IMR-90 (cell line): ENCODE measurements around the gene HDGFL2. TPM values are rescaled to one million over a fixed set of nuclear protein-coding genes. Genes with fewer than 3 reads are reported as not detected.

Experiments used
- ATAC-seq: fragments of 200-7000 bp; cut with Tn5 transposase; 2 replicates; pipeline ENCODE4 v1.9.1; 2020; ENCODE audit warnings: low read depth, mild to moderate bottlenecking, moderate library complexity
- BruUV-seq: library from RNA; stranded (reverse); fragments of 400-500 nt; replicated peaks from 2 replicates; lab custom pipeline; 2021; lab: Mats Ljungman, UMichigan
- CTCF ChIA-PET: fragments of 300-600 bp; formaldehyde crosslinking; extraction: SDS; loops from one replicate; lab custom pipeline; 2021; ENCODE audit warnings: antibody characterized with exemption; lab: Yijun Ruan, JAX
- POLR2A ChIA-PET: fragments of 300-600 bp; sonication (Branson Sonifier 250); formaldehyde crosslinking; loops from one replicate; lab custom pipeline; 2022; ENCODE audit warnings: antibody characterized with exemption; ENCODE audit not compliant: unreplicated experiment; lab: Charles Lee
- DNase-seq: peaks from one replicate; pipeline ENCODE4 v3.0.0; 2013
- H2AFZ ChIP-seq: replicated peaks from 2 replicates; pipeline ENCODE3; 2013; ENCODE audit warnings: low read length, mild to moderate bottlenecking; ENCODE audit not compliant: poor library complexity
- H2AK5ac ChIP-seq: 2 replicates; pipeline ENCODE4 v1.6.1; 2013; ENCODE audit warnings: low read depth, low read length, inconsistent platforms
- H2AK9ac ChIP-seq: replicated peaks from 2 replicates; pipeline ENCODE3; 2013; ENCODE audit warnings: mild to moderate bottlenecking, low read depth, low read length, moderate library complexity; ENCODE audit not compliant: poor library complexity
- H2BK120ac ChIP-seq: 2 replicates; pipeline ENCODE4 v1.6.1; 2013; ENCODE audit warnings: low read depth, low read length, inconsistent platforms
- H2BK15ac ChIP-seq: 3 replicates; pipeline ENCODE4 v1.6.1; 2013; ENCODE audit warnings: low read depth, low read length, inconsistent platforms
- H2BK20ac ChIP-seq: 2 replicates; pipeline ENCODE4 v1.6.1; 2013; ENCODE audit warnings: low read depth, mild to moderate bottlenecking, inconsistent platforms, low read length, moderate library complexity
- H2BK5ac ChIP-seq: 2 replicates; pipeline ENCODE4 v1.6.1; 2013; ENCODE audit warnings: mild to moderate bottlenecking, low read depth, low read length, inconsistent platforms; ENCODE audit not compliant: poor library complexity, severe bottlenecking
- H3K14ac ChIP-seq: replicated peaks from 2 replicates; pipeline ENCODE4 v1.6.1; 2013; ENCODE audit warnings: low read depth, low read length, inconsistent platforms
- H3K18ac ChIP-seq: 2 replicates; pipeline ENCODE4 v1.6.1; 2013; ENCODE audit warnings: low read depth, low read length, control low read depth
- H3K23ac ChIP-seq: 2 replicates; pipeline ENCODE4 v1.6.1; 2013; ENCODE audit warnings: low read depth, low read length, inconsistent platforms
- H3K27ac ChIP-seq: 2 replicates; pipeline ENCODE4 v1.5.1; 2013; ENCODE audit warnings: mild to moderate bottlenecking, control low read depth, low read length; ENCODE audit not compliant: insufficient read depth
- H3K27me3 ChIP-seq: 2 replicates; pipeline ENCODE4 v1.6.1; 2013; ENCODE audit warnings: low read length; ENCODE audit not compliant: control insufficient read depth, insufficient read depth
- H3K36me3 ChIP-seq: 2 replicates; pipeline ENCODE4 v1.6.1; 2013; ENCODE audit warnings: low read length, mixed read lengths; ENCODE audit not compliant: control insufficient read depth, insufficient read depth
- H3K4ac ChIP-seq: 2 replicates; pipeline ENCODE4 v1.6.1; 2013; ENCODE audit warnings: low read depth, low read length, inconsistent platforms
- H3K4me1 ChIP-seq: 2 replicates; pipeline ENCODE4 v1.6.1; 2013; ENCODE audit warnings: low read length, mixed read lengths; ENCODE audit not compliant: control insufficient read depth, insufficient read depth
- H3K4me2 ChIP-seq: 2 replicates; pipeline ENCODE4 v1.6.1; 2013; ENCODE audit warnings: low read depth, mild to moderate bottlenecking, control low read depth, low read length, moderate library complexity
- H3K4me3 ChIP-seq: 2 replicates; pipeline ENCODE4 v1.5.1; 2013; ENCODE audit warnings: low read depth, mild to moderate bottlenecking, control low read depth, low read length, moderate library complexity; ENCODE audit not compliant: insufficient read depth
- H3K56ac ChIP-seq: 2 replicates; pipeline ENCODE4 v1.6.1; 2013; ENCODE audit warnings: low read length, inconsistent platforms; ENCODE audit not compliant: insufficient read depth; ENCODE audit errors: extremely low read depth
- H3K79me1 ChIP-seq, 2 experiments: 2 replicates each; pipeline ENCODE4 v1.6.1; 2013; ENCODE audit warnings: low read length in 2 of 2, inconsistent platforms in 1 of 2, low read depth in 1 of 2
- H3K9ac ChIP-seq: 2 replicates; pipeline ENCODE4 v1.6.1; 2013; ENCODE audit warnings: low read depth, low read length, control low read depth
- H3K9me1 ChIP-seq: 2 replicates; pipeline ENCODE4 v1.6.1; 2013; ENCODE audit warnings: low read length, inconsistent platforms; ENCODE audit not compliant: insufficient read depth
- H3K9me3 ChIP-seq: 2 replicates; pipeline ENCODE4 v1.6.1; 2013; ENCODE audit warnings: low read length; ENCODE audit not compliant: control insufficient read depth, insufficient read depth
- H4K20me1 ChIP-seq: 2 replicates; pipeline ENCODE4 v1.6.1; 2013; ENCODE audit warnings: low read length, inconsistent platforms; ENCODE audit not compliant: insufficient read depth
- H4K5ac ChIP-seq: 2 replicates; pipeline ENCODE4 v1.6.1; 2013; ENCODE audit warnings: mild to moderate bottlenecking, low read depth, low read length, control low read depth
- H4K8ac ChIP-seq, 2 experiments: 2 replicates each; pipeline ENCODE4 v1.6.1; 2013; ENCODE audit warnings: low read depth in 2 of 2, low read length in 2 of 2, control low read depth in 1 of 2, inconsistent platforms in 1 of 2
- H4K91ac ChIP-seq: 2 replicates; pipeline ENCODE4 v1.6.1; 2013; ENCODE audit warnings: low read depth, low read length, inconsistent platforms; ENCODE audit not compliant: insufficient read depth
- BHLHE40 ChIP-seq: fragments of 150-350 bp; IDR thresholded peaks from 2 replicates; pipeline ENCODE4 v1.6.1; 2016; ENCODE audit warnings: mild to moderate bottlenecking, low read depth, low read length
- CEBPB ChIP-seq: IDR thresholded peaks from 2 replicates; pipeline ENCODE4 v1.6.1; 2012; ENCODE audit warnings: low read depth, low read length, improper control_type of control experiment
- ELK1 ChIP-seq: fragments of 150-350 bp; IDR thresholded peaks from 2 replicates; pipeline ENCODE4 v1.6.1; 2016; ENCODE audit warnings: low read depth, mild to moderate bottlenecking, low read length, moderate library complexity, borderline replicate concordance
- FOS ChIP-seq: fragments of 150-350 bp; IDR thresholded peaks from 2 replicates; pipeline ENCODE4 v1.6.1; 2016; ENCODE audit warnings: low read depth, low read length
- POLR2A ChIP-seq: IDR thresholded peaks from 2 replicates; pipeline ENCODE4 v1.6.1; 2012; ENCODE audit warnings: mild to moderate bottlenecking, low read depth, low read length
- RAD21 ChIP-seq: IDR thresholded peaks from 2 replicates; pipeline ENCODE4 v1.6.1; 2012; ENCODE audit warnings: low read length, improper control_type of control experiment
- RCOR1 ChIP-seq: IDR thresholded peaks from 2 replicates; pipeline ENCODE4 v1.6.1; 2012; ENCODE audit warnings: mild to moderate bottlenecking, low read length, improper control_type of control experiment; ENCODE audit not compliant: insufficient replicate concordance
- RFX5 ChIP-seq: IDR thresholded peaks from 2 replicates; pipeline ENCODE4 v1.8.0; 2012; ENCODE audit warnings: low read depth, mild to moderate bottlenecking, low read length, moderate library complexity
- WGBS, 2 experiments: methylation state at CpG; one replicate each; pipeline versions ENCODE4 v1.1.5 to v1.1.7; 2013; ENCODE audit warnings: missing lambda C conversion rate in 2 of 2; ENCODE audit not compliant: insufficient read length in 1 of 2; ENCODE audit errors: extremely low coverage in 2 of 2; 5-methylcytosine and 5-hydroxymethylcytosine counted together
- dilution Hi-C: fragments of 300-500 bp; cut with HindIII; formaldehyde crosslinking; loops from one replicate; pipeline ENCODE4 v1.14.3; 2018; ENCODE audit warnings: low sequenced_read_pairs; ENCODE audit not compliant: unreplicated experiment
- in situ Hi-C: fragments of 300-500 bp; cut with MboI; formaldehyde crosslinking; loops from 3 replicates; pipeline ENCODE4 v1.14.3; 2019; ENCODE audit warnings: low sequenced_read_pairs, inconsistent platforms, mixed read lengths
- intact Hi-C: fragments of 100-400 bp; cut with micrococcal nuclease; formaldehyde crosslinking; loops from 2 replicates; pipeline ENCODE4 v1.10.0; 2022
- polyA plus RNA-seq, 3 experiments: library from polyadenylated mRNA; depleted of rRNA; stranded (reverse); fragments of >200 nt; gene quantifications; 2 replicates each; pipeline ENCODE4 v1.2.3, GENCODE V29; 2012; ENCODE audit warnings: low replicate concordance in 1 of 3
- total RNA-seq: library from RNA; depleted of rRNA; stranded (reverse); fragments of >200 nt; gene quantifications from 2 replicates; pipeline ENCODE4 v1.2.3, GENCODE V29; 2012
- TF ChIP-seq, protein P1 (sequence below): fragments of 150-350 bp; IDR thresholded peaks from 2 replicates; pipeline ENCODE4 v1.6.1; 2017; ENCODE audit warnings: mild to moderate bottlenecking, antibody characterized with exemption, low read length, low read depth

HDGFL2 gene
- total and polyA plus RNA-seq, 2 of the 4 experiments (the other 2 are of a cell fraction): 35.8 to 48.5 TPM

DNA sequence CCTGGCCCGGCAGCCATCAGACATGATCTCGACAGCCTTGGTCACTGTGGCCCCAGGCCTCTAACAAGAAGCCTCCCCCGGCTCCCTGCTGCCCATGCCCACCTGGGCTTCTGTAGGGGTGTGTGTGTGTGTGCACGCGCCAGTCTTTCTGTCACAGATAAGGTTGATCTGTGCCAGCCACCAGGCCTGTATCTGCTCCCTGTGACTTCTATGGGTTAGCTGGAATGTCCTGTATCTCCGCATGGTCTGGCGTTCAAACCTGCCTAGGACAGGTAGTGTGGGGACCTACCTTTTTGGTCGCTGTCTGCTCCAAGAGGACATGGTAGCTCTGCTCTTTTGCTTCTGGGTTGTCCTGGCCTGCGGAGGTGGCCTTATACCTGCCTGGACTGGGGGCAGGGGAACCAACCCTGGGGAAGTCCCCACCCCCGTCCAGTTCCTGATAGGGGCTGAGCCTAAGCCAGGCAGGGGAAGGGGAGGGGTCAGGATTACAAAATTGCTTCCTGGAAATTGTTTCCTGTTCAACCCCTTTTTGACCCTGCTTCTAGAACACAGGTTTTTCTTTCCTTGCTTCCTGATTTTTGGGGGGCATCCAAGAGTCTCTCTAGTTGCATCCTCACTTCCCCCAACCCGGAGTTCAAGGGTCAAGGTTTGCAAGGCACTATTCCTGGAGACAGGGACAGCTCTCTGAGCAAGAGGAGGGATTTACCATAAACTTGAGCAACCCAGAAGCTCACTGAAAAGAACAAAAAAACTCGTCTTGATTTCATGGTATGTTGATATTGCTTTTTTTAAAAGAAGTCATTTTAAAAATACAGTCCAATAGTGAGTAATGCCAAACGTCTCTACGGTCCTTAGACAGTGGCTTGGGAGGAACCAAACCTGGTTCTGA lies 67.8 kb downstream of the HDGFL2 start, which contains the start of gene LRG1:
LRG1 (minus strand) TSS at position 344 of the 889 bp plus-strand sequence; CDS start at position 321, 23 bp downstream.
- dilution Hi-C loops: no loop called here
- Histone ChIP-seq H3K9me3 (peaks cover 6% of the 10 kb centered on the region), H3K79me1 (no peaks in the 10 kb centered on the region), H3K18ac (no peak within 1 kb of the TSS), H3K4me2 (no peak within 1 kb of the TSS), H2AK5ac (no peak within 1 kb of the TSS), H3K4ac (no peak within 1 kb of the TSS), H3K4me3 (no peak within 1 kb of the TSS), H4K8ac (no peak within 1 kb of the TSS), H2AFZ (no peak within 1 kb of the TSS), H2BK15ac (no peak within 1 kb of the TSS), H3K27ac (no peak within 1 kb of the TSS), H2BK5ac (no peak within 1 kb of the TSS), H3K4me1 (no peaks in the 10 kb centered on the region; the same call in 1 of the 2 replicates), H2BK20ac (no peak within 1 kb of the TSS), H3K27me3 (peaks cover 28% of the 10 kb centered on the region), H4K20me1 (no peaks in the 10 kb centered on the region), H3K14ac (no peak within 1 kb of the TSS), H3K23ac (no peak within 1 kb of the TSS), H4K91ac (no peak within 1 kb of the TSS), H2BK120ac (no peak within 1 kb of the TSS), H2AK9ac (no peak within 1 kb of the TSS), H3K56ac (no peak within 1 kb of the TSS), H3K9me1 (no peaks in the 10 kb centered on the region), H4K5ac (no peak within 1 kb of the TSS), H3K9ac (no peak within 1 kb of the TSS), H3K36me3 (no peaks in the 10 kb centered on the region)
- no peak for DNase-seq
- no peak for TF ChIP-seq CEBPB
- TF ChIP-seq BHLHE40: no peak
- TF ChIP-seq, protein P1, sequence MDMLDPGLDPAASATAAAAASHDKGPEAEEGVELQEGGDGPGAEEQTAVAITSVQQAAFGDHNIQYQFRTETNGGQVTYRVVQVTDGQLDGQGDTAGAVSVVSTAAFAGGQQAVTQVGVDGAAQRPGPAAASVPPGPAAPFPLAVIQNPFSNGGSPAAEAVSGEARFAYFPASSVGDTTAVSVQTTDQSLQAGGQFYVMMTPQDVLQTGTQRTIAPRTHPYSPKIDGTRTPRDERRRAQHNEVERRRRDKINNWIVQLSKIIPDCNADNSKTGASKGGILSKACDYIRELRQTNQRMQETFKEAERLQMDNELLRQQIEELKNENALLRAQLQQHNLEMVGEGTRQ: no peak
- no peak for TF ChIP-seq RCOR1
- no peak for TF ChIP-seq POLR2A
- TF ChIP-seq ELK1: no peak
- TF ChIP-seq RFX5: no peak
- TF ChIP-seq RAD21: no peak
- no peak for TF ChIP-seq FOS
- in situ Hi-C loops: no loop called here
- no TSS peak for BruUV-seq
- intact Hi-C loops: no loop called here
- no peak for ATAC-seq
- 79% methylated on average over 6 of the region's 14 CpGs; no CpG with 5 or more reads in 1 of the 2 experiments for WGBS, 2 experiments
- POLR2A ChIA-PET: no interaction called here
- CTCF ChIA-PET: interaction anchor here (0.8 kb wide), 1 partner anchor 94 kb away, joined by 3 read pairs; no protein-coding TSS in a partner anchor
